ENCODE measurements around the gene SNRNP40. TPM values are rescaled to one million over a fixed set of nuclear protein-coding genes. Genes with fewer than 3 reads are reported as not detected.
"Not testable (repeated sequence)": the region's sequence is repeated elsewhere in the genome, so short reads cannot be mapped to it uniquely, and the experiment has no call there.

Gene SNRNP40
- total and polyA plus RNA-seq, 7 experiments from 2014 or later: 53.5 to 104 (median 64.4) TPM

- peaks cover 9 to 52% (median 34%) of the 10 kb centered on the region in 5 donors for H3K36me3 Mint-ChIP-seq
- CTCF ChIA-PET: no interaction called here
- Histone ChIP-seq H3K4me1 (ENCODE audit: control insufficient read depth in 2 of 2, insufficient read depth in 2 of 2, low read length in 2 of 2) (no peaks in the 10 kb centered on the region), H3K36me3 (ENCODE audit: control insufficient read depth in 2 of 3, insufficient read depth in 3 of 3, low read length in 3 of 3) (peaks cover 21 to 79% (median 25%) of the 10 kb centered on the region in 3 experiments), H3K9me3 (ENCODE audit: control insufficient read depth in 2 of 3, low read length in 3 of 3) (no peaks in the 10 kb centered on the region), H3K4me3 (ENCODE audit: low read length) (no peak overlapping the region), H3K27me3 (ENCODE audit: control insufficient read depth in 2 of 2, insufficient read depth in 2 of 2, low read length in 2 of 2) (no peaks in the 10 kb centered on the region), H3K27ac (ENCODE audit: low read depth, low read length) (no peak overlapping the region)
- no peaks in the 10 kb centered on the region for H3K27me3 Mint-ChIP-seq
- ATAC-seq (no peak), DNase-seq (no peak)
- intact Hi-C loops (cut with micrococcal nuclease): no loop called here
- H3K27ac Mint-ChIP-seq: peak overlapping the region in 4 of 9 donors; percentile 17 to 49 (median 38)
- POLR2A ChIA-PET: interaction anchor here (0.7 kb wide), 1 partner anchor 11 kb away, joined by 3 read pairs; no protein-coding TSS in a partner anchor
- H3K4me1 Mint-ChIP-seq: peaks cover 0 to 2% (median 0%) of the 10 kb centered on the region in 7 donors
- no peak overlapping the region for H3K4me3 Mint-ChIP-seq
- no peaks in the 10 kb centered on the region for H3K9me3 Mint-ChIP-seq
Measured at GRCh38 chr1:31264790-31265386, 31.7 kb downstream of the SNRNP40 start.

- Mint-ChIP-seq H3K4me1 (peaks cover 0 to 2% (median 0%) of the 10 kb centered on the region in 7 donors), H3K36me3 (peaks cover 9 to 57% (median 37%) of the 10 kb centered on the region in 5 donors), H3K27ac (no peak overlapping the region)
Measured at GRCh38 chr1:31263408-31263807, 33.2 kb downstream of the SNRNP40 start.

GRCh38 chr1:31262393-31262792 lies 34.2 kb downstream of the SNRNP40 start:
- H3K27ac Mint-ChIP-seq; POLR2A ChIA-PET; H3K4me3 ChIP-seq (ENCODE audit: low read length); H3K27me3 ChIP-seq (ENCODE audit: control insufficient read depth in 2 of 2, insufficient read depth in 2 of 2, low read length in 2 of 2); H3K27me3 Mint-ChIP-seq; CTCF ChIA-PET; ATAC-seq; H3K9me3 ChIP-seq (ENCODE audit: control insufficient read depth in 2 of 3, low read length in 3 of 3); H3K4me1 ChIP-seq (ENCODE audit: control insufficient read depth in 2 of 2, insufficient read depth in 2 of 2, low read length in 2 of 2); H3K27ac ChIP-seq (ENCODE audit: low read depth, low read length); intact Hi-C loops (cut with micrococcal nuclease); H3K9me3 Mint-ChIP-seq; H3K4me3 Mint-ChIP-seq; DNase-seq; H3K4me1 Mint-ChIP-seq: not testable (repeated sequence)
- H3K36me3 Mint-ChIP-seq: peaks cover 16 to 62% (median 43%) of the 10 kb centered on the region in 5 donors
- H3K36me3 ChIP-seq (ENCODE audit: control insufficient read depth in 2 of 3, insufficient read depth in 3 of 3, low read length in 3 of 3): peaks cover 13 to 77% (median 22%) of the 10 kb centered on the region in 3 experiments

More at GRCh38 chr1:31263408-31263807, 33.2 kb downstream of the SNRNP40 start:
- no peak overlapping the region for H3K4me3 ChIP-seq (ENCODE audit: low read length)
- ChIA-PET CTCF (no interaction called here), POLR2A (no interaction called here)
- no peaks in the 10 kb centered on the region for H3K27me3 ChIP-seq (ENCODE audit: control insufficient read depth in 2 of 2, insufficient read depth in 2 of 2, low read length in 2 of 2)
- DNase-seq (no peak), ATAC-seq (no peak)
- no peaks in the 10 kb centered on the region for H3K27me3 Mint-ChIP-seq
- H3K27ac ChIP-seq (ENCODE audit: low read depth, low read length): no peak overlapping the region
- H3K4me1 ChIP-seq (ENCODE audit: control insufficient read depth in 2 of 2, insufficient read depth in 2 of 2, low read length in 2 of 2): no peaks in the 10 kb centered on the region
- peaks cover 11 to 77% (median 24%) of the 10 kb centered on the region in 3 experiments for H3K36me3 ChIP-seq (ENCODE audit: control insufficient read depth in 2 of 3, insufficient read depth in 3 of 3, low read length in 3 of 3)
- no peaks in the 10 kb centered on the region for H3K9me3 Mint-ChIP-seq
- no peaks in the 10 kb centered on the region for H3K9me3 ChIP-seq (ENCODE audit: control insufficient read depth in 2 of 3, low read length in 3 of 3)
- no peak overlapping the region for H3K4me3 Mint-ChIP-seq
- intact Hi-C loops (cut with micrococcal nuclease): no loop called here

- H3K4me1 Mint-ChIP-seq: peaks cover 0 to 2% (median 0%) of the 10 kb centered on the region in 7 donors
- peaks cover 13 to 61% (median 39%) of the 10 kb centered on the region in 5 donors for H3K36me3 Mint-ChIP-seq
- H3K27ac Mint-ChIP-seq: no peak overlapping the region
- peaks cover 13 to 76% (median 22%) of the 10 kb centered on the region in 3 experiments for H3K36me3 ChIP-seq (ENCODE audit: control insufficient read depth in 2 of 3, insufficient read depth in 3 of 3, low read length in 3 of 3)
- no peaks in the 10 kb centered on the region for H3K4me1 ChIP-seq (ENCODE audit: control insufficient read depth in 2 of 2, insufficient read depth in 2 of 2, low read length in 2 of 2)
- no peak overlapping the region for H3K27ac ChIP-seq (ENCODE audit: low read depth, low read length)
- no peak overlapping the region for H3K4me3 ChIP-seq (ENCODE audit: low read length)
- no peaks in the 10 kb centered on the region for H3K27me3 Mint-ChIP-seq
- ATAC-seq (no peak), DNase-seq (no peak)
- H3K9me3 ChIP-seq (ENCODE audit: control insufficient read depth in 2 of 3, low read length in 3 of 3): no peaks in the 10 kb centered on the region
- no peak overlapping the region for H3K4me3 Mint-ChIP-seq
- intact Hi-C loops (cut with micrococcal nuclease): no loop called here
- ChIA-PET POLR2A (no interaction called here), CTCF (no interaction called here)
- no peaks in the 10 kb centered on the region for H3K27me3 ChIP-seq (ENCODE audit: control insufficient read depth in 2 of 2, insufficient read depth in 2 of 2, low read length in 2 of 2)
- H3K9me3 Mint-ChIP-seq: no peaks in the 10 kb centered on the region
Measured at GRCh38 chr1:31261916-31262315, 34.7 kb downstream of the SNRNP40 start.

GRCh38 chr1:31259746-31260145 lies 36.8 kb downstream of the SNRNP40 start:
- no peaks in the 10 kb centered on the region for H3K4me1 ChIP-seq (ENCODE audit: control insufficient read depth in 2 of 2, insufficient read depth in 2 of 2, low read length in 2 of 2)
- no peak overlapping the region for H3K27ac ChIP-seq (ENCODE audit: low read depth, low read length)
- POLR2A ChIA-PET: interaction anchor here (0.9 kb wide), 1 partner anchor 32 kb away, joined by 3 read pairs; no protein-coding TSS in a partner anchor
- ATAC-seq: no peak
- no peak for DNase-seq
- peaks cover 13 to 63% (median 22%) of the 10 kb centered on the region in 3 experiments for H3K36me3 ChIP-seq (ENCODE audit: control insufficient read depth in 2 of 3, insufficient read depth in 3 of 3, low read length in 3 of 3)
- peak overlapping the region in 1 of 9 donors; percentile 59 for H3K27ac Mint-ChIP-seq
- H3K36me3 Mint-ChIP-seq: peaks cover 7 to 43% (median 27%) of the 10 kb centered on the region in 5 donors
- no peaks in the 10 kb centered on the region for H3K9me3 Mint-ChIP-seq
- H3K4me1 Mint-ChIP-seq: no peaks in the 10 kb centered on the region
- H3K27me3 Mint-ChIP-seq: no peaks in the 10 kb centered on the region
- intact Hi-C loops (cut with micrococcal nuclease): no loop called here
- no peak overlapping the region for H3K4me3 ChIP-seq (ENCODE audit: low read length)
- H3K4me3 Mint-ChIP-seq: no peak overlapping the region
- CTCF ChIA-PET: no interaction called here
- no peaks in the 10 kb centered on the region for H3K9me3 ChIP-seq (ENCODE audit: control insufficient read depth in 2 of 3, low read length in 3 of 3)
- H3K27me3 ChIP-seq (ENCODE audit: control insufficient read depth in 2 of 2, insufficient read depth in 2 of 2, low read length in 2 of 2): no peaks in the 10 kb centered on the region

- intact Hi-C loops (cut with micrococcal nuclease): no loop called here
- Mint-ChIP-seq H3K4me3 (no peak overlapping the region), H3K9me3 (no peaks in the 10 kb centered on the region), H3K4me1 (no peaks in the 10 kb centered on the region), H3K27ac (peak overlapping the region in 1 of 9 donors; percentile 21), H3K36me3 (peaks cover 7 to 41% (median 24%) of the 10 kb centered on the region in 5 donors), H3K27me3 (no peaks in the 10 kb centered on the region)
- H3K27ac ChIP-seq (ENCODE audit: low read depth, low read length): no peak overlapping the region
- CTCF ChIA-PET: no interaction called here
- no peaks in the 10 kb centered on the region for H3K4me1 ChIP-seq (ENCODE audit: control insufficient read depth in 2 of 2, insufficient read depth in 2 of 2, low read length in 2 of 2)
- no peaks in the 10 kb centered on the region for H3K27me3 ChIP-seq (ENCODE audit: control insufficient read depth in 2 of 2, insufficient read depth in 2 of 2, low read length in 2 of 2)
- H3K9me3 ChIP-seq (ENCODE audit: control insufficient read depth in 2 of 3, low read length in 3 of 3): no peaks in the 10 kb centered on the region
- ATAC-seq: no peak
- POLR2A ChIA-PET: no interaction called here
- DNase-seq: no peak
- no peak overlapping the region for H3K4me3 ChIP-seq (ENCODE audit: low read length)
- H3K36me3 ChIP-seq (ENCODE audit: control insufficient read depth in 2 of 3, insufficient read depth in 3 of 3, low read length in 3 of 3): peaks cover 13 to 52% (median 15%) of the 10 kb centered on the region in 3 experiments
Measured at GRCh38 chr1:31258581-31258980, 38.0 kb downstream of the SNRNP40 start.

- Histone ChIP-seq H3K27ac (ENCODE audit: low read depth, low read length) (no peak overlapping the region), H3K4me1 (ENCODE audit: control insufficient read depth in 2 of 2, insufficient read depth in 2 of 2, low read length in 2 of 2) (no peaks in the 10 kb centered on the region), H3K4me3 (ENCODE audit: low read length) (no peak overlapping the region), H3K27me3 (ENCODE audit: control insufficient read depth in 2 of 2, insufficient read depth in 2 of 2, low read length in 2 of 2) (no peaks in the 10 kb centered on the region), H3K9me3 (ENCODE audit: control insufficient read depth in 2 of 3, low read length in 3 of 3) (no peaks in the 10 kb centered on the region), H3K36me3 (ENCODE audit: control insufficient read depth in 2 of 3, insufficient read depth in 3 of 3, low read length in 3 of 3) (peaks cover 13 to 47% (median 13%) of the 10 kb centered on the region in 3 experiments)
- intact Hi-C loops (cut with micrococcal nuclease): no loop called here
- H3K9me3 Mint-ChIP-seq: no peaks in the 10 kb centered on the region
- no peak overlapping the region for H3K4me3 Mint-ChIP-seq
- H3K27me3 Mint-ChIP-seq: no peaks in the 10 kb centered on the region
- POLR2A ChIA-PET: no interaction called here
- ATAC-seq (no peak), DNase-seq (no peak)
- no peaks in the 10 kb centered on the region for H3K4me1 Mint-ChIP-seq
- H3K27ac Mint-ChIP-seq: no peak overlapping the region
- CTCF ChIA-PET: no interaction called here
- H3K36me3 Mint-ChIP-seq: peaks cover 7 to 37% (median 24%) of the 10 kb centered on the region in 5 donors
Measured at GRCh38 chr1:31257213-31257612, 39.4 kb downstream of the SNRNP40 start.
